GM19193 (cell line): ENCODE data around the gene MMP23B.

Experiments used
- POLR2A ChIP-seq: IDR thresholded peaks from 4 replicates; pipeline ENCODE4 v1.6.1; 2011; ENCODE audit not compliant: insufficient read depth, insufficient read length; ENCODE audit errors: extremely low read depth

The MMP23B gene

DNA sequence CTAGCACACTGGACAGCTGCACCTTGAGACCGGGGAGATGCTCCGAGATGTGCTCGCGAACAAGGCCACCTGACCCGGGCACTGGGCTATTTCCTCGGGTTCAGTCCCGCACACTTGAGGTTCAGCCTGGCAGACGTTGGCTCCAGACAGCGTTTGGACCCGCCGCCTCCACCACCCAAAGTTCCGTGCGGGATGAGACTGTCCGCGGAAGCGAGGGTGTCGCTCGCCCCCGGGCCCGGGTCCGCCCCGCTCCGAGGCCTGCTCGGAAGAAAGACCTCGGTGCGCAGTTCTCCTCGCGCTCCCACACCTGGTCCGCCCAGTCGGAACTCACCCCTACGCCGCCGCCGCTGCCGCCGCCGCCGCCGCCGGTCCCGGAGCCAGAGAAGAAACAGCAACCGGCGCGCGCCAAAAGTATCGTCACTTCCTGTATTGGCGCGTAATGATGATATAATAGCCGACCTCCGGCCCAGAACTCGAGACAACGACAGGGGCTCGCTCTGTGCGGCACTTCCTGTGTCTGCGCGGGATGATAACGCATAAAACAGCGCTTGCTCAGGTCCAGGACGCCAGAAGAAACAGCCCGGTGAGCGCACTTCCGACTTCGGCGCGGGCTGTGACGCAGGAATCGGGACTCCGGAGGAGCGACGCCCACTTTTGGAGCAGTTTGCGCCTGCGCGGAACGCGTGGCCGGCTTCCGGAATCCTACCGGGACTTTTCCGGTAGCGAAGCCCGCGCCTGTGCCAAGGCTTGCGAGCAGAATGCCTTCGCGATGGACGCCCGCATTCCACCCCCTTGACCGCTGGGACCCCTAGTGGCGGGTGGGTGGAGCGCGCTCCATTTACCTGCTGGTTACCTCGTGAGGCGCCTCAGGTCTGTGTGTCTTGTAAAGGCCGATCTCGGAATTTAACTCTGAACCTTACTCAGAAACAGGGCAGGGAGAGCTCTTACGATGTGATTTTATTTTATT is 26.9 kb downstream of the MMP23B start, which contains the start of gene CDK11B:
CDK11B (minus strand) TSS at position 422 of the 967 bp plus-strand sequence. CDS start 1,519 bp downstream, outside the sequence.
- peak; percentile 36 for TF ChIP-seq POLR2A

- no peak for TF ChIP-seq POLR2A
Measured at GRCh38 chr1:1664941-1665814, 33.2 kb downstream of the MMP23B start.

DNA sequence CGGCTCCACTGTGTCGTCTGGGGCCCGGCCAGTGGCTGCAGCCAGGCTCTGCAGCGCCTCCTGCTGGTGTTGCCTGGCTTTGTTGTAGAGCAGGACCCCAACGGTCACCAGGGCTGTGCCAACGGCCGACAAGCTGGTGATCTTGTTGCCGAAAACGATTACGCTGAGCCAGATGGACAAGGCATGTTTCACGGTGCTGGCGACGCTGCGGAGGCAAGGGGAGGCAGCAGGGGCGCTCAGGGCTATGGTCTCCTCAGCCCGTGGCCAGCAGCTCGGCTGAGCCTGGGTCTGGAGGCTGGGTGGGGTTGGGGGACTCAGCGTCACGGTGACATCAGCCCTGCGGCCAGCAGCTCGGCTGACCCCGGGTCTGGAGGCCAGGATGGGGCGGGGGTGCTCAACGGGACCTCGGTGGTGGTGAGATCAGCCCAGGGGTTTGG is 33.9 kb downstream of the MMP23B start:
- no peak for TF ChIP-seq POLR2A

DNA sequence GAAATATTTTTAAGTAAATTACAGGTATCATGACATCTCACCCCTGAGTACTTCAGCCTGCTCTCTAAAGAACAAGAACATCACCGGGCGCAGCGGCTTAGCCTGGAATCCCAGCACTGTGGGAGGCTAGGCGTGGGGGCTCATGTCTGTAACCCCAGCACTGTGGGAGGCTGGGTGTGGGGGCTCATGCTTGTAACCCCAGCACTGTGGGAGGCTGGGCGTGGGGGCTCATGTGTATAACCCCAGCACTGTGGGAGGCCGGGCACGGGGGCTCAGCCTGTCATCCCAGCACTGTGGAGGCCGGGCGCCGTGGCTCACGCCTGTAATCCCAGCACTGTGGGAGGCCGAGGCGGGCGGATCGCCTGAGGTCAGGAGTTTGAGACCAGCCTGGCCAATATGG is 34.6 kb downstream of the MMP23B start:
- no peak for TF ChIP-seq POLR2A

DNA sequence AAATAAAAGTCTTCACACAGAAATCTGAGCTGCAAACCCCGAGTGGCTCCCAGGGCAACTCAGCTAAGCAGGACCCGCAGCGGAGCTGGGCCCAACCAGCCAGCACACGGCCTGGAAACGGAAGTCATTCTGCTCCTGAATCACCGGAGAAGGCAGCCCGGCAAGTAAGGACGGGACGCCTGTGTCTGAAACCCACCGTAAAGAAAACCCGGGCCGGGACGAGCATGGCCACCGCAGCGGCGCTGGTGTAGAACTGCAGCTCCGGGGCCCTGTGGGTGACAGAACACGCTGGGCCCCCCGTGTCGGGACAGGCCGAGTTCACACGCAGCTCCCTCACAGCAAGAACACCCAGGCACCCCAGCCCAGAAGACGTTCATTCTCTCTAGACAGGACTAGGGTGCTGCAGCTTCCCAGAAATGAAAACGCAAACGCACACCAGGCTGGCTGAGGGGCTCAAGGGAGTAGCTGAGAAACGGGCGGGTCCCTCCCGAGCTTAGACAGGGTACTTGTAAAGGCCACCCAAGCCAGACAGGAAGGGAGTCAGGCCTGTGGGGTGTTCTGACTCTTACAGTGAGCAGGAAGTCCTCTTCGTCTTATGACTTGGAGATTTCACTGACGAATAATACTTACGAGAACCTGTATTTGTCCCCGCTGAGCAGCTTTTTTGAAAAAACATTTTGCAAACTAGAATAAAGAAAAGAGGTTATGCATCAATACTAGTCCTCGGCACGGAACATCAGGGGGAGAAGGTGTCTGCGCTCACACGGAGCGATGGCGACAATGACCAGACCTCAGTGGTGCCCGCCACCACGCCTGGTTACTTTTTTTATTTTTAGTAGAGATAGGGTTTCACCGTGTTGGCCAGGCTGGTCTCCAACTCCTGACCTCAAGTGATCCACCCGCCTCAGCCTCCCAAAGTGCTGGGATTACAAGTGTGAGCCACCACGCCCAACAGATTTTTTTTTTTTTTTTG is 37.8 kb downstream of the MMP23B start:
- no peak for TF ChIP-seq POLR2A

- TF ChIP-seq POLR2A = no peak
Measured at GRCh38 chr1:1670866-1671265, 38.9 kb downstream of the MMP23B start.

- no peak for TF ChIP-seq POLR2A
Measured at GRCh38 chr1:1671365-1672119, 39.6 kb downstream of the MMP23B start.

DNA sequence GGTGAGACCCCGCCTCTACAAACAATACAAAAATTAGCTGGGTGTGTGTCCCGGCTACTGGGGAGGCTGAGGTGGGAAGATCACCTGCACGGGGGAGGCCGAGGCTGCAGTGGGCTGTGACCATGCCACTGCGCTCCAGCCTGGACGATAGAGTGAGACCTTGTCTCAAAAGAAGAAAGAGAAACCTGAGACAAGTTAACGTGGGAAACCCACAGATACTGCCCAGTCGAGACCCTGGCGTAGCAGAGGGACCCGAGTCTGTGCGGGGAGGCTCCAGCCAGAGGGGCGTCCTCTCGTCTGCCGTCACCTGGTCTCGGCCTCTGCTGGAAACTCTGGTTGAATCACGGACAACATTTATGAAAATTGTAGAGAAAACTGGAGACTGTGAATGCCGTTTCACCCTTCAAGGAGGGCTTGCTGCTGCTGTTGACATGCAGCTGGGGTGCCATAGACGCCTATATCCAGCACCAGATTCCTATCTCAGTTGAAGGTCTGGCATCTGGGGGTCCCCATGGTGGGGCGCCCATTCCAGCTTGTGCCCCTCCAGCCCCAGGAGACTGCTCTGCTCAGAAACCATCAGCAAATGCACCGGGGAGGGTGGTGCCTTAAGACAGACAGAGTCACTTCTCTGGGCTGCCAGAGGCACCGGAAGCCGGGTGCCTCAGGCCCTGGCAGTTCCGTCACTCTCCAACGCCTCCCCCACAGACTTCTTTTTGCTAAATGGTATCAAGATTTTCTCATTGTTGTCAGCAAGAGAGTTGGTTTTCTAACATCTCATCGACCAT is 40.4 kb downstream of the MMP23B start:
- TF ChIP-seq POLR2A = no peak

GRCh38 chr1:1677718-1678580 is 46.0 kb downstream of the MMP23B start:
- peak; percentile 61 for TF ChIP-seq POLR2A

- peak; percentile 4 for TF ChIP-seq POLR2A
Measured at GRCh38 chr1:1678581-1679380, 46.8 kb downstream of the MMP23B start.
